ENCODE data around the gene TUBB2A. TPM values are rescaled to one million over a fixed set of nuclear protein-coding genes. Genes with fewer than 3 reads are reported as not detected.

The TUBB2A gene
- total RNA-seq, 1 experiment from 2014 or later: 49.9 TPM

DNA sequence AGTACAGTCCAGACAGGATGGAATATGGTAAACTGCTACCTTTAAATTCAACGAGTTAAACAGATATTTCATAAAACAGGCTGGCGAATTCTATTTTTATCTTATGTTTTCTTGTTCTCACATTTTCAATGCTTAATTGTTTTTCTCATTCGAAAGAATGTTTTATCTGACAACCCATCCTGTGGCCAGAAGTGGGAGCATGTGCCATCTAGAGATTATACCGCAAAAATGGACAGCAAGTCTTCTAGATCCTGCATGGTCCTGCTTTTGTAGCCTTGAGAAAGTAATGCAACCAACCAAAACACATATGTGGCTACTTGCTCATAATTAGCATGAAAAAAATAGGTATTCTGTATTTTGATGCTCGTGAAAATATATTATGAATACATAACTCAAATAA lies 39.4 kb upstream of the TUBB2A start:
- no TSS peak for BruUV-seq (replicated peaks)
- intact Hi-C loops (cut with micrococcal nuclease): loop anchor here (1.0 kb wide), 1 partner anchor 70 kb away; no protein-coding TSS in a partner anchor
- peak overlapping the region; percentile 49 for H2AFZ ChIP-seq (ENCODE audit: low read depth, low read length, poor library complexity, severe bottlenecking)
- ATAC-seq (no peak), DNase-seq (ENCODE audit: low read depth, low spot score) (no peak)
- no peaks in the 10 kb centered on the region for H3K27me3 ChIP-seq (ENCODE audit: insufficient read depth, low read length)
- H3K4me3 ChIP-seq (replicated peaks in 1 of 2; ENCODE audit: low read depth in 1 of 2, low read length in 2 of 2): no peak overlapping the region
- H3K4me1 ChIP-seq (ENCODE audit: control insufficient read depth in 1 of 2, insufficient read depth in 2 of 2, low read length in 2 of 2): peaks cover 8 to 20% of the 10 kb centered on the region in 2 experiments; a peak in 3 of 4 replicates
- no peaks in the 10 kb centered on the region for H3K9me2 ChIP-seq (ENCODE audit: insufficient read depth)
- H3K36me3 ChIP-seq (ENCODE audit: control insufficient read depth in 1 of 2, insufficient read depth in 2 of 2, low read length in 2 of 2): no peaks in the 10 kb centered on the region
- no peak overlapping the region for H3K27ac ChIP-seq (ENCODE audit: low read depth, low read length)
- ChIA-PET POLR2A (no interaction called here), CTCF (interaction anchor here (0.9 to 1.4 kb wide), 3 partner anchors 37 to 350 kb away, joined by 3 to 6 read pairs (median 3); no protein-coding TSS in a partner anchor), RAD21 (ENCODE audit: low non-redundant PET in 1 of 2, low total read pairs in 2 of 2, uncharacterized antibody in 2 of 2, unreplicated experiment in 2 of 2) (interaction anchor here in 1 of 2 experiments (0.7 kb wide), 1 partner anchor 20 kb away, joined by 3 read pairs; no protein-coding TSS in a partner anchor)
- peak overlapping the region; percentile 57; the same call in 1 of the 2 replicates for H3K4me2 ChIP-seq (ENCODE audit: low read length)
- H3K9ac ChIP-seq (ENCODE audit: low read length): no peak overlapping the region
- no peaks in the 10 kb centered on the region for H3K9me3 ChIP-seq (ENCODE audit: control insufficient read depth in 1 of 2, insufficient read depth in 1 of 2, low read depth in 1 of 2, low read length in 2 of 2)
- TF ChIP-seq, protein P1, sequence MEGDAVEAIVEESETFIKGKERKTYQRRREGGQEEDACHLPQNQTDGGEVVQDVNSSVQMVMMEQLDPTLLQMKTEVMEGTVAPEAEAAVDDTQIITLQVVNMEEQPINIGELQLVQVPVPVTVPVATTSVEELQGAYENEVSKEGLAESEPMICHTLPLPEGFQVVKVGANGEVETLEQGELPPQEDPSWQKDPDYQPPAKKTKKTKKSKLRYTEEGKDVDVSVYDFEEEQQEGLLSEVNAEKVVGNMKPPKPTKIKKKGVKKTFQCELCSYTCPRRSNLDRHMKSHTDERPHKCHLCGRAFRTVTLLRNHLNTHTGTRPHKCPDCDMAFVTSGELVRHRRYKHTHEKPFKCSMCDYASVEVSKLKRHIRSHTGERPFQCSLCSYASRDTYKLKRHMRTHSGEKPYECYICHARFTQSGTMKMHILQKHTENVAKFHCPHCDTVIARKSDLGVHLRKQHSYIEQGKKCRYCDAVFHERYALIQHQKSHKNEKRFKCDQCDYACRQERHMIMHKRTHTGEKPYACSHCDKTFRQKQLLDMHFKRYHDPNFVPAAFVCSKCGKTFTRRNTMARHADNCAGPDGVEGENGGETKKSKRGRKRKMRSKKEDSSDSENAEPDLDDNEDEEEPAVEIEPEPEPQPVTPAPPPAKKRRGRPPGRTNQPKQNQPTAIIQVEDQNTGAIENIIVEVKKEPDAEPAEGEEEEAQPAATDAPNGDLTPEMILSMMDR (IDR thresholded peaks at IDR 0.05 in 2 of 3, conservative IDR thresholded peaks at IDR 0.05 in 1 of 3; ENCODE audit: borderline replicate concordance in 1 of 3, insufficient read depth in 1 of 3, low read depth in 2 of 3, low read length in 2 of 3): 0 out of 6 replicates have a peak, but pooled peaks of 1 of the 3 experiments have one; percentile 4
- TF ChIP-seq CBX3 (IDR thresholded peaks at IDR 0.05; ENCODE audit: low read depth) (no peak), RAD21 (IDR thresholded peaks at IDR 0.05; ENCODE audit: low read depth) (no peak)
- TF ChIP-seq, protein P2, sequence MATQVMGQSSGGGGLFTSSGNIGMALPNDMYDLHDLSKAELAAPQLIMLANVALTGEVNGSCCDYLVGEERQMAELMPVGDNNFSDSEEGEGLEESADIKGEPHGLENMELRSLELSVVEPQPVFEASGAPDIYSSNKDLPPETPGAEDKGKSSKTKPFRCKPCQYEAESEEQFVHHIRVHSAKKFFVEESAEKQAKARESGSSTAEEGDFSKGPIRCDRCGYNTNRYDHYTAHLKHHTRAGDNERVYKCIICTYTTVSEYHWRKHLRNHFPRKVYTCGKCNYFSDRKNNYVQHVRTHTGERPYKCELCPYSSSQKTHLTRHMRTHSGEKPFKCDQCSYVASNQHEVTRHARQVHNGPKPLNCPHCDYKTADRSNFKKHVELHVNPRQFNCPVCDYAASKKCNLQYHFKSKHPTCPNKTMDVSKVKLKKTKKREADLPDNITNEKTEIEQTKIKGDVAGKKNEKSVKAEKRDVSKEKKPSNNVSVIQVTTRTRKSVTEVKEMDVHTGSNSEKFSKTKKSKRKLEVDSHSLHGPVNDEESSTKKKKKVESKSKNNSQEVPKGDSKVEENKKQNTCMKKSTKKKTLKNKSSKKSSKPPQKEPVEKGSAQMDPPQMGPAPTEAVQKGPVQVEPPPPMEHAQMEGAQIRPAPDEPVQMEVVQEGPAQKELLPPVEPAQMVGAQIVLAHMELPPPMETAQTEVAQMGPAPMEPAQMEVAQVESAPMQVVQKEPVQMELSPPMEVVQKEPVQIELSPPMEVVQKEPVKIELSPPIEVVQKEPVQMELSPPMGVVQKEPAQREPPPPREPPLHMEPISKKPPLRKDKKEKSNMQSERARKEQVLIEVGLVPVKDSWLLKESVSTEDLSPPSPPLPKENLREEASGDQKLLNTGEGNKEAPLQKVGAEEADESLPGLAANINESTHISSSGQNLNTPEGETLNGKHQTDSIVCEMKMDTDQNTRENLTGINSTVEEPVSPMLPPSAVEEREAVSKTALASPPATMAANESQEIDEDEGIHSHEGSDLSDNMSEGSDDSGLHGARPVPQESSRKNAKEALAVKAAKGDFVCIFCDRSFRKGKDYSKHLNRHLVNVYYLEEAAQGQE (IDR thresholded peaks at IDR 0.05; ENCODE audit: low read depth): no peak
- no peaks in the 10 kb centered on the region for H4K20me1 ChIP-seq (ENCODE audit: insufficient read depth)
- no peaks in the 10 kb centered on the region for H3K79me2 ChIP-seq (ENCODE audit: insufficient read depth, low read length)
